Stomach (tissue), 4 donors: ENCODE results near the gene ADAMTS20.

ENCODE experiments used
- CTCF ChIP-seq, 7 experiments: fragments of 450-650 bp in 4 of 7; fragments of 200-600 bp in 3 of 7; sonication (generic) in 3 of 7; IDR thresholded peaks; one replicate each; pipeline ENCODE4 v1.5.1; 2016 to 2019; ENCODE audit warnings: antibody characterized with exemption in 7 of 7, control low read depth in 2 of 7, mild to moderate bottlenecking in 1 of 7
- EP300 ChIP-seq: sonication (generic); formaldehyde crosslinking; IDR thresholded peaks from one replicate; pipeline ENCODE4 v1.6.1; 2017; ENCODE audit warnings: antibody characterized with exemption

DNA sequence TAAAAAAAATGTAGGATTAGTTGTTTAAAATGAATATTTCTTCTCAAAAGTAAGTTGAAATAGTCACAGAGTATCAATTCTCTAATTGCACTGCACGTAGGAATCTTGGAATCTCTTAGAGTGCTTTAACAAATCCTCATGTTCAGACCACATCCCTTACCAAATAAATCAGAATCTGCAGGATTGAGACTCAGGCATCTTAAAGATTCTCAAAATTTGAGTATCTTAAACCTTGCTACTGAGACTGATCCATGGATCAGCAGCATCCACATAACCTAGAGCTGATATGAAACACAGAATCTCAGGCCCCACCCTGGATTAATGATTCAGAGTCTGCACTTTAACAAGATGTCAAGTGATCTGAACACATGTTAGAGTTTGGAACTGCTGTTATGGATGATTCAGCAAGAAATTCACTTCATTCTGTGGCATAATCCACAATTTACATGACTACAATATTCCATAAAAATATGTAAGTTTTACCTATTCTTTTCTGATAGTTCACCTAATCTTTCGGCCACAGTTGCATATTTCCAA, 58.7 kb downstream of the ADAMTS20 start:
- TF ChIP-seq CTCF (IDR thresholded peaks at IDR 0.05) (no peak), EP300 (no peak)
